HG02870 (cell line): ENCODE data around the gene GALNT18.

Source experiments
- ATAC-seq: cut with Tn5 transposase; IDR thresholded peaks from one replicate; pipeline ENCODE4 v1.9.1; 2021; ENCODE audit warnings: mild to moderate bottlenecking, moderate library complexity; ENCODE audit not compliant: unreplicated experiment

GALNT18 gene

GRCh38 chr11:11624926-11625325 lies 3.1 kb upstream of the GALNT18 start:
- ATAC-seq, result no peak

- no peak for ATAC-seq
These were observed 2.4 kb upstream of the GALNT18 start for GRCh38 chr11:11624204-11624603.

DNA sequence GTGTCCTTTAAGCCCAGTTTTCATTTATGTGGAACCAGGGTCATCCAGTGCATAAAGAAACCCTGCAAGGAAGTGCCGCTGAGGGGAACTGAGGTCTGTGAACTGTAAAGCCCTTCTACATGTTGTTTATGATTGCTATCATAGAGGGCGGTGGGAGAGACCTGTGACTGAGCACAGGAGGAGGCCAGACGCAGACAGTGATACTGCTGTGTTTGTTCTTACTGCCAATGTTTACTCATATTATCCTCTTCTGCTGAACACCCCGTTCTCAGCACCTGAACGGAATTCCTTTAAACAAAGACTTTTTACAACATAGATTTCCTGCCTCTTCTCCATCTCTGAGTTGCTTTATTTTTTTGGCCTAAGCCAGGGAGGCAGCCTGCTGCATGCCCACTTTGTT lies 967 bp upstream of the GALNT18 start:
- no peak for ATAC-seq

GRCh38 chr11:11622340-11622706 lies 518 bp upstream of the GALNT18 start:
- ATAC-seq, result no peak

DNA sequence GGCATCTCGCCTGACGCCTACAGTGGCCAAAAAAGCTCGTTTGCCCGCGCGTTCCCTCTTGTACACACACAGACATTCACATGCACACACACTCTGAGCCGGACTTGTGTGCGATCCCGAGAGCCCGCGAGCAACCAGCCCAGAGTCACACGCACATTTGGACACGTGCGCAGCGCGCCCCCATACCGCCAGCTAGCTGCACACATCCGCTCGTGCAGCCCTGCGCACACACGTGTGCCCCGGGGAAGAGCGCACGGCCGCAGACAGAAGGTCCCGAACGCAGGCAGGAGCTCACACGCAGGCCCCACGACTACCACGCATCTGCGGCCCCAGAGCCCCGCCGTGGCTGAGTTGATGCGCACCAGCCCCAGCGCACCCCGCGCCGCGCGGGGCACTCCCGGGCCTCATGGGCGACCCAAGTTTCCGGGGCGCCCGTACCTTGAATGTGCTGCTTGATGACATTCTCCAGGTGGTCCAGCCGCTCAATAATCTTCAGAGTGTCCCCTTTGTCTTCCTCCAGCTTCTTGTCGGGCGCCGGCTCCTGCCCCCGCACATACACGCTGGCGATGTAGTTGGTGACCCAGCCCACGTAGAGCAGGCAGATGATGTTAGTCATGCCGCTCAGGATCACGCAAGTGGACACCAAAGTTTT lies 758 bp downstream of the GALNT18 start:
- ATAC-seq, result peak; percentile 33

- no peak for ATAC-seq
These were observed 1.5 kb downstream of the GALNT18 start for GRCh38 chr11:11620173-11620920.

DNA sequence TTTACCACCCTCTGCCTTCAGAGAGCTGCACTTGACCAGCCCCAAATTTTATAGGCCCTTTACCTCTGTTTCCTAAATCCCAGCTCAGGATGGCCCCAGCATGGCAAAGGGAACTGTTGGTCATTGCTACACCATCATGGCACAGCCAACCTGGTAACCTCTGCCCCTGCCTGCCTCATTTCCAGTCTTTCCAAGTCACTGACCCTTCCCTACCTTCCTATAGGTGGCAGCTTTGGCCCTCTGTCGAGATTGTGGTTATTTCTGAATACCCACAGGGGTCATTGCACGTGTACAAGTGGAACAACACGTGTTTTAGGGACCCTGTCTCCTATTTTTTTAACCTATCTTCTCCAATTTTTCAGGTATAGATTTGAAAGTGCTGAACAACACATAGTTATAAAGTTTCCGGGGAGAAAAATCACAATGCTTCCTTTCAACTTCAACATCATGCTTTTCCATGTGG lies 2.8 kb downstream of the GALNT18 start:
- ATAC-seq, result no peak

- no peak for ATAC-seq
These were observed 6.7 kb downstream of the GALNT18 start for GRCh38 chr11:11615086-11615485.

DNA sequence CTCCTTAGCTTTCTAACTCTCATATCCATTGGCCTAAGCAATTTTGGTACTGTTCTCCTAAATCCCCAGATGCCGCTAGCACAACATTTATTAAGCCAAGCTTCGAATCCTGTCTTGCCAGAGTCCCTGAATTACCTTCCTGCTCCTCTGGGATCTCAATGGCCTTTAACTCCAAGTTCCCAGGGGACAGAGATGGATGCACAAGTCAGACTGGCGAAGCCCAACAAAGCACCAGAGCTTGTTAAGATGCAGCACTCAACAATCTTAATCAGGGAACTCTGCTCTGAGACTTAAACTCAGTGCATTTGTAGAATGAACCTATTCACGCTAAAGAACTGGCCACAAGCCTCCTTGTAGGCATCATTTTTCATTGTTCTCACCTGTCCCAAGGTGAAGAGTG lies 9.4 kb downstream of the GALNT18 start:
- no peak for ATAC-seq

DNA sequence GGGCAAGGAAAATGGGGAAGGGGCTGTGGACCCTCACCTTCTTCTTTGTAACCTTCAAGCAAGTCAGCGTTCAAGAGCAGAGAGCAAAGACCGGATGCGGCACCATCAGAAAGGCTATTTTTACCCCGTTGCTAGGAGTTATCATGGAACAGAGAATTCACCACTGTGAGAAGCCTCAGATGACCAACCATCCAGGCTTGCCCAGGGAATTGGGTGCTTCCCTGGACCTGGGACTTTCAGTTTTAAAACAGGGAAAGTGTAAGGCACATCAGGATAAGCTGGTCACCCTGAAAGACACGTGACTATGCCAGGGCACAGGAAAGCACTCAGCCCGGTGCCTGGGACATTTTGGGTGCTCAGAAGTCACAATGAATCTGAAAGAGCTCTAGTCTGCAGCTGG lies 10.4 kb downstream of the GALNT18 start:
- ATAC-seq, result no peak

DNA sequence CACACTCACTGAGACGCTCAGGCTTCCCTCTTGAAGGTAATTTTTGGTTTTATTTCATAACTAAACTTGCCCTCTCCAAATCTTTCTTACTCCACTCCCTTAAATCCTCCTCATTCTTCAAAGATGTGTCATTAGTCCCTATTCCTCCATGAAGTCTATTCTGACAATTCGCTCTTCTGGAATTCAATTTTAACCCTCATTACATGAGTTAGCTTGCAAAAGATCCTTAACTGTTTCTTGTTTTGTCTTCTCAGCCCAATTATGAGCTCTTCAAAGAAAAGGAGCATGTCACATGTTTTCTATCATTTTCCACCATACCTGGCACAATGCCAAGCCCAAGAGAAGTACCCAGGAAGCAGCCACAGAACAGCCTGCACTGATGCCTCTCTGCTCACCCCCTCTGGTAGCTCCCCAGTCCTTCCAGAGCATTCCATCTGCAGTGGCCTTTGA lies 13.0 kb downstream of the GALNT18 start:
- no peak for ATAC-seq

DNA sequence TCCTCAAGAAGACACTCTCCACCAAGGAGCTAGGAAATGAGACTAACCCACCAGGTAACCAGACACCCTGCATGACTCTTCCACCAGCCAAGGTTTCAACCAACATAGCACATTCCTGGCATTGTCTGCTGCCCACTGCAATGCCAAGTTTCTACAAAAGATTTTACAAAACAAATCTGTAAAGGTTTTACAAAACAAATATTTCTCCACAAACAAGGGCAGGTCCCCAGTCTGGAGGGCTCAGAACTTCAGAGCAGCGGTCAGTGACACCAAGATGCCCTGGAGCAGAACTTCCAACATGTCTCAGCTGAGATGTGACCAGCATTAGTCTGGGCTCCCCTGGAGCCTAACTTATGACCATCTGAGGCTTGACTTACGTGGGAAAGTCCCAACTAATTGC lies 14.0 kb downstream of the GALNT18 start:
- ATAC-seq, result no peak

- ATAC-seq, result no peak
These were observed 15.9 kb downstream of the GALNT18 start for GRCh38 chr11:11605821-11606450.

GRCh38 chr11:11605181-11605580 lies 16.6 kb downstream of the GALNT18 start:
- ATAC-seq, result no peak

DNA sequence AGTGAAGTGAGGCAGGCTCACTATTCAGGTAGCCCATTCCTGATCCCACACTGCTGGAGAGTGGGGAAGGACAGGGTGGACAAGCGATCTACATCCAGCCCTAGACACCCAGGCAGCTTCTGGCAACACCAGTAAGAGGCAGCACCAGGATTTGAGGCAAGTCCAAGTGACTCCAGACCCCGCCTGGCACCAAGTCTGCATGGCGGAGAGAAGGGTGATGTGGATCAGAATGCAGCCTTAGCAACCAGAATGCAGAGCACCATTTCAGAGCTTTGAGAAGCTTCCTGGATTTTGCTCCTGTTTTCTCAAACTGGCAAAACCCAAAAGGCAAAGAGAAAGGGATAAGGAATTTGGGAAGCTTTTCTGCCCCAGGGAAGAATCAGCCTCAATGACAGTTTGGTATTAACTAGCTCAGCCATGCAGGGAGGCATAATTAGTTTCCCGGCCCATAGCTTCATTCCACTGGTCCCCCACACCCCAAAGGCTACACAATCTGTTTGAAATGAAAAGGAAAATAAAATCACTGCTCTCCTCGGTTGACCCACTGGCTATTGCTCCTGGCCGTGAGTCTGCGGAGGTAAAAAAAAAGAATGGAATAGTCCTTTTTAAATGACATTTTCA lies 17.3 kb downstream of the GALNT18 start:
- no peak for ATAC-seq

- no peak for ATAC-seq
These were observed 19.8 kb downstream of the GALNT18 start for GRCh38 chr11:11602011-11602410.

DNA sequence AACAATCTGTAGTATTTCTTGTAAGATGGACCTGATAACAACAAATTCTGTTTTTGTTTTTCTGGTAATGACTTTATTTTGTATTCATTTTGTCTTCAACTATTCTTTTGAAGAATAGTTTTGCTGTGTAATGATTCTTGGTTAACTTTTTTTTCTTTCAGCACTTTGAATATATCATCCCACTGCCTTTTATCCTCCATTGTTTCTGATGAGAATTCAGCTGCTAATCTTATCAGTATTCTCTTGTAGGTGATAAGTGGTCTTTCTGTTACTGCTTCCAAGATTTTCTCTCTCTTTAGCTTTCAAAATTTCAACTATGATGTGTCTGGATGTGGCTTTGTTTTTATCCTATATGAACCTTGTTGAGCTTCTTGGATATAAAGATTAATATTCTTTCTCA lies 21.5 kb downstream of the GALNT18 start:
- ATAC-seq, result no peak

GRCh38 chr11:11598243-11598642 lies 23.6 kb downstream of the GALNT18 start:
- ATAC-seq, result no peak

DNA sequence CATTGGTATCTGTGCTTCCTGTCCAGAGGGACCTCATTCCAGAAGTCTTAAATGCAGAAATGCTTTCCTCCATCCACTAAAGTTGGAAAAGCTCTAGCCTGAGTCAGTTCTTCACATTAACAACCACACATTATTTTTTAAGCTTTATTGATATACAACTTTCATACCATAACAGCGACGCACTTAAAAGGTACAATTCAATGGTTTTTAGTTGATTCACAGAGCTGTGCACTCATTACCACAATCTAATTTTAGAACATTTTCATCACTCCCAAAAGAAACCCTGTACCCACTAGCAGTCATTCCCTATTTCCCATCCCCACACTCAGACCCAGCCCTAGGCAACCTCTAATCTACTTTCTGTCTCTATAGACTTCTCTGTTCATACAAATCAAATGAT lies 27.6 kb downstream of the GALNT18 start:
- no peak for ATAC-seq

DNA sequence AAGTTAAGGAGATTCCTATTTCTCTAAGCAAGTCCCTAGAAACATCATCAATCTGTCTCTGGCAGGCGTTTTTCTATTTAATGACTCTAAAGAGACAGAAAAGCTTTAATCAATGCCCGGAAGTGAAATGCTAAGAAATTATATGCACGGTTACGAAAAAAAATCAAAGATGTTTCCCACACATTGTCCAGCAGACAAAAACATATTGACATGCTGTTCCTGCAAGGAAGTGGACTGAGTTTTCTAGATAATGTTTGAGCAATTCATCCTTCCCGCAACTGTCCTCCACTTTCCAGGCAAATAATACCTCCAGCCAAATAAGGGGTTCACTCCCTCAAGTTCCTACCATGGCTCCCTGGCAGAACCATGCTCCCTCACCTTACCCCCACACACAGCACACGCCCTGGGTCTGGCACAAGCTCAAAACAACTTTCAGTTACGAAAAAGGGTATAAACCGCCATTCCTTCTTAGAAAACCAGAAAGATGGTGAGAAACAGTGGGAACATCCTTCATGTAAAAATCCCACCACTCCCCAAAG lies 29.6 kb downstream of the GALNT18 start:
- no peak for ATAC-seq

- ATAC-seq, result no peak
These were observed 32.4 kb downstream of the GALNT18 start for GRCh38 chr11:11589437-11589836.
